Stimulated activated CD4-positive, alpha-beta T cell treated with anti-CD3 and anti-CD28 coated beads, Interleukin-12 subunit alpha, Interleukin-12 subunit beta, amount 100 ng/mL, for 4 hours (primary cell): ENCODE data around the gene MTHFD1L.

Source experiments
- DNase-seq: peaks from one replicate; pipeline ENCODE4 v3.0.0-alpha.2; 2020

MTHFD1L gene

GRCh38 chr6:150899231-150899630 is 33.7 kb downstream of the MTHFD1L start:
- DNase-seq = no peak

GRCh38 chr6:150900049-150900448 is 34.5 kb downstream of the MTHFD1L start:
- DNase-seq = no peak

GRCh38 chr6:150902142-150902776 is 36.8 kb downstream of the MTHFD1L start:
- DNase-seq = no peak

DNA sequence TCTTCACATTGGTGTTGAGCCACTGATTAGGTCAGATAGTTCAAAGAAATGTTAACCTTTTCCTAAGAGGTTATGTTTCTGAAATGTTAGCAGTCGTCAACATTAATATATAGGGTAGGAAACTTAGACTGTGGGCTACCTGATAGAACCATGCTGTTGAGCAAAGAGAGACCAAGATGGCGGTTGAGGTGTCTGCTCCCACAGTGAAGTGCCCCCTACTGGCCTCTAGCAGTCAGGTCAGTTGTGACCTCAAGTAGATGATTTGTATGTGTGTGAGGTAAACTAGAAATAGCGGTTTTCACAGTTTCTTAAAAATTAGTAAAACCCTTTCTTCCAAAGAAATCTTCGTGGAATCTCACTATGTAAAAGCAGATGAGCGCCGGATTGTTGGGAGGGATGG is 40.3 kb downstream of the MTHFD1L start:
- DNase-seq = no peak

GRCh38 chr6:150906641-150907326 is 41.3 kb downstream of the MTHFD1L start:
- no peak for DNase-seq

- no peak for DNase-seq
Observed at GRCh38 chr6:150907383-150907782, 41.9 kb downstream of the MTHFD1L start.

GRCh38 chr6:150908901-150909300 is 43.4 kb downstream of the MTHFD1L start:
- DNase-seq = no peak

- no peak for DNase-seq
Observed at GRCh38 chr6:150910561-150910960, 45.1 kb downstream of the MTHFD1L start.

DNA sequence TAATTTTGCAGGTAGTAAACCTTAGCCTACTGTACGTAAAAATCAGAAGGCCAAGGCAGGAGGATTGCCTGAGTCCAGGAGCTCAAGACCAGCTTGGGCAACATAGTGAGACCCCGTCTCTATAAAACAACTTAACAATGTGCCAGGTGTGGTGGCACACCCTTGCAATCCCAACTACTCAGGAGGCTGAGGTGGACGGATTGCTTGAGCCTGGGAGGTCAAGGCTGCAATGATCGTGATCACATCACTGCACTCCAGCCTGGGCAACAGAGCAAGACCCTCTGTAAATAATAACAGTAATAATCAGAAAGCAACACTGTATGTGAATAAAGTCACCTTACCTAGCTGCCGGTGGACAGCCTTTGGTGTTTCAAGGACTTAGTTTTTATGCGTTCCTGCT is 48.9 kb downstream of the MTHFD1L start:
- no peak for DNase-seq

DNA sequence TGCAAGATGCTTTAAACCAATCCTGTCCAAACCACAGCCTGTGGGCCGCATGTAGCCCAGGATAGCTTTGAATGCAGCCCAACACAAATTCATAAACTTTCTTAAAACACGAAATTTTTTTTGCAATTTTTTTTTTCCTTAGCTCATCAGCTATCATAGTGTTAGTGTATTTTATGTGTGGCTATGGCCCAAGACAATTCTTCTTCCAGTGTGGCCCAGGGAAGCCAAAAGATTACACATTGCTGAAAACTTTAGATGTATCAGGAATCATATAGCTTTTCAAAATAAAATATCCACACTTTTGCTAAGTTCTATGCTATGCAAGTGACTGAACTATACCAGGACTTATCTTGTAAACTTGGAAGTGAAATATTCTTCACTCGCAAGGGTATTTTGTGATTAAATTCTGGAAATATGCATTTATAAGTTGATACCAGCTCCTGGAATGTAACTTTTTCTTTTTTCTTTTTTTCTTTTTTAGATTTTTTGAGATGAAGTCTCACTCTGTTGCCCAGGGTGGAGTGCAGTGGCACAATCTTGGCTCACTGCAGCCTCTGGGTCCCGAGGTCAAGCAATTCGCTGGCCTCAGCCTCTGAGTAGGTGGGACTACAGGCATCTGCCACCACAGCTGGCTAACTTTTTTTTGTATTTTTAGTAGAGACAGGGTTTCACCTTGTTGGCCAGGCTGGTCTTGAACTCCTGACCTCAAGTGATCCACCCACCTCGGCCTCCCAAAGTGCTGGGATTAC is 49.8 kb downstream of the MTHFD1L start:
- DNase-seq = no peak

- DNase-seq = no peak
Observed at GRCh38 chr6:150915880-150916265, 50.4 kb downstream of the MTHFD1L start.

DNA sequence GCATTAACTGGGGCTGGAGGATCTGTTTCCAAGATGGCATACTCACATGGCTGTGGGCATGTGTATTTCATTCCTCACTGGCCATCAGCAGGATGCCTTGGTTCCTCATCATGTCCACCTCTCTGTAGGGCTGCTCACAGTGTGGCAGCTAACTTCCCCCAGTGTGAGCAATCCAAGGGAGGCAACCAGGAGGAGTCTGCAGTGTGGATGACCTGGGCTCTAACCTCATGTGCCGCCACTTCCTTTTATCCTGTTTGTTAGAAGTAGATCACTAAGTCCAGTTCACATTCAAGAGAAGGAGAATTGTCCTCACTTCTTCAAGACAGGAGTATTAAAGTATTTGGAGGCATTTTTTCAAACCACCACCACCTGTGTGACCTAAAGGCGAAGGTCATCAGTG is 54.4 kb downstream of the MTHFD1L start:
- DNase-seq = no peak

DNA sequence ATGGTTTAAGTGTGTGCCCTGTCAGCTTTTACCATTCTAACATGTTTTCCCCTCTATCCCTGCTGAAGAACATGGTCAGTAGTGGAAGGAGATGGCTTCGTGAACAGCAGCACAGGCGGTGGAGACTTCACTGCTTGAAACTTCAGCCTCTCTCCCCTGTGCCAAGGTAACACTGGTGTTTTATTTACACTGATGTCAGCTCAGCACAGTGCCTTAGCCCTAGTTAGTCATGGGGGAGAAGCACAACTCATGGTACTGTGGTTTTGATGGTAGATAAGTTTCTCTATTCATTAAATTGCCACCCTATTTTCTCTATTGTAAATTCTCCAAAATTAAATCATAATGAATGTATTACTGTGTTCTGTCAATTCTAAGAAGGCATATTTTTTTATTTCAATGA is 56.6 kb downstream of the MTHFD1L start:
- DNase-seq = no peak

DNA sequence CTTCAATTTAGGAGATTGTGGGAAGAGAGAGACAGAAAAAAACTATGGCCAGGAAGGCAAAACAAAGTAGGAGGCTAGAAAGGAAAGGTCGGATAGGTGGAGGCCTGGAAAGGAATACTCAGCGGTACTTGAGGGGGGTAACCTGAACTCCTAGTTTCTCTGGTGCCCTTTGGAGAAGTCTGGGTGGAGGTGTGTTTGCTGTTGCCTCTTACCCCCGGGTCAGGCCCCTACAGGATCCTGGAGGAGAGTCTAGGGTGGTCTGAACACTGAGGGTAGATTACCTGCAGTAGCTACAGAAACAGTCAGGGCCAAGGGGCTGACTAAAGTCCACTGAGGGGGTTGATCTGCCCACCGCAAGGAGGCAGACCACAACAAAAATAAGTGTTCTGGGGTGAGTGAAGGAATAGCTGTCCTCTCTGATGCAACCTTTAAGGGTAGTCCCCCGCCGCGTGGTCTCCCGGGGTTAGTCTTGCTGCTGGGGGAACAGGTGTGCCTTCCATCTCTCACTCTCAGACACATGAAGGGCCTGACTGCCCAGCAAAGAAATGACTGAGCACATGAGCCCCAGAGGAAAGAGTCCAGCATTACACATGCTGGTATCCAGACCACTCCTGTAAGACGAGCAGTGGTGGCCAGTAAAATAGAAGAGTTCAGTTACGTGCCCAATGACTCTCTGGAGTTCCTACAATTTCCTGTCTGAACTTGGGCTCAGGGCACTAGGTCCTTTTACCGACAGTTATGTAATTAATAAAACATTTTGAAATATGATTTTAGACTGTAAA is 59.5 kb downstream of the MTHFD1L start:
- no peak for DNase-seq

DNA sequence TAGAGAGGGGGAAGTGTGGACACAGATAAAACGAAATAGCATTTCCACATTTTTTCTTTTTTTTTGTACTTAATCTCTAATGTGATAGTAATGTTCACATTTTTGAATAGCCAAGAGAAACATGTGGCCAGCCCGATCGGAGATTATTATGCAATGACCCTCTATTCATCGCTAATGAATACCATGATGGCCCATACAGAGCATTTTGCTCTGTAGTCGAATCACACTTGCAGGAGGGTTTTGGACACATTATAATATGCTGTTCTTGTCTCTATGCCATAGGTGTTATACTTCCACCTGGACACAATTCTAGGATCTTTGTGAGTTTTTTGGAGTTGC is 60.1 kb downstream of the MTHFD1L start:
- DNase-seq = no peak

DNA sequence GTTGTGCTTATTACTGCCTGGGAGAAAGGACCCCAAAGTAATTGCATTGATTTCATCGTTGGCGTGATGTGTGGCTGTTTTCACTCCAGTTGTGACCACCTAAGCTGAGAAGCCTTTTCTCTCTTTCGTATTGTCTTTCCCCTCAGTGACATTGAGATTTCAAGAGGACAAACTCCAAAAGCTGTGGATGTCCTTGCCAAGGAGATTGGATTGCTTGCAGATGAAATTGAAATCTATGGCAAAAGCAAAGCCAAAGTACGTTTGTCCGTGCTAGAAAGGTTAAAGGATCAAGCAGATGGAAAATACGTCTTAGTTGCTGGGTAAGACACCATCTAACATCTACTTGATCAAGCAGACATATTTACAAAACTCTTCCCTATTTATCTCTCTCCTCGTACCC is 60.5 kb downstream of the MTHFD1L start:
- no peak for DNase-seq

DNA sequence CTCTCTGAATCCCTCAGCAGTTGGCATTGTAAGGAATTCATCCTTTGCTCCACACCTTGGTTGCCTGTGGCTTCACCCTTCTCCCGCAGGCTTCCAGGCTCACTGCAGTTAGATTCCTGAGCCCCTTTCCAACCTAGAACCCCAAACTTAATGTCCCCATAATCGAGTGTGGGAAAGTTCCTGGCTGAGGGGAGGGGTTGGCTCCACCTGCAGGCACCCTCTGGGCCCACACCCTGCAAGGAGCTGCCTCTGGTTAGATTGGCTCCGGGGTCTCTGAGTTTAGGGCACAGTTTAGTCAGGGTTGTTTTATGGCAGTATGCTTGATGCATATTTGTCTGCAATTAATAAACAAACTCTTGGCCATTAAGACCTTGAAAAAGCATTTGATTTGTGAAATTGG is 63.4 kb downstream of the MTHFD1L start:
- DNase-seq = no peak

GRCh38 chr6:150929416-150929815 is 63.9 kb downstream of the MTHFD1L start:
- DNase-seq = no peak

- no peak for DNase-seq
Observed at GRCh38 chr6:150930841-150931240, 65.3 kb downstream of the MTHFD1L start.

DNA sequence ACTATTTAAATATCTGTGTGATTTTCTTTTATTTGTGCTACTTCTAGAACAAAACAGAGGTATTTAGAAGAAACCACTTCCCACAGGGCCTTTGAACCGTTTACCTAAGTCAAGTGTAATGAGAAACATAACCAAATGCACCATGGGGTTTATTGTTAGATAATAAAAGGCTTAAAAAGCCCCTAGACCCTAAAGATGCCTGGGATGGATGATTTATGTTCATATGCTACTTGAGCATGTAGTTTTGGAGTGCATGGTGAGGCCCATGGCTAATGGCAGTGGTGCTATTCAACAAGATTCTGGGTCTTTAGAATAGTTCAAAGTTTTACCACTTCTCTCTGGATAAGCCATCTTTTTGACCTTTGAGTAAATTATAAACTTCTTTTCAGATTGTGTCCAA is 65.9 kb downstream of the MTHFD1L start:
- no peak for DNase-seq

DNA sequence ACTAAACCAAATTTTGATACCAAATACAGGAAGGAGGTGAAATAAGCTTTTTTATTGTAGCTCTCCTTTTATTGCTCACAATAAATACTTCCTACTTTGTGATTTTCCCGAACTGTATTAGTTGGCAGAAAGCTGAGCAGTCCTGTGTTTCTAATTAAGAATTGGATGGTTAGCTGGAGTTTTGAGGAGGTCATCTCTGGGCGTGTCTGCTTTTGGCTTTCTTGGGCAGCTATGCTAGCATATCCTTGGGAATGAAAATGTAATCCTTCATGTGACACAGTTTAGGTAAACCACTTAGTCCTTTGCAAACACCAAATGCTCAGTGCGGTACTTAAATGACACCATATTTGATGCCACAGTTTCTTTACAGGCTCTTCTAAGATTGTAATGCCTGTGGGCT is 67.5 kb downstream of the MTHFD1L start:
- DNase-seq = no peak

- DNase-seq = no peak
Observed at GRCh38 chr6:150934380-150934779, 68.9 kb downstream of the MTHFD1L start.

GRCh38 chr6:150936021-150936555 is 70.6 kb downstream of the MTHFD1L start:
- no peak for DNase-seq
